HG03025 (cell line): Measurements from ENCODE around the gene GALNT5.
A peak's percentile ranks its signal among the peaks of the same experiment; 100 is the strongest.

Source experiments
- ATAC-seq: cut with Tn5 transposase; IDR thresholded peaks from one replicate; pipeline ENCODE4 v1.9.1; 2021; ENCODE audit warnings: mild to moderate bottlenecking, moderate library complexity; ENCODE audit not compliant: unreplicated experiment, low FRiP score

GALNT5 gene

GRCh38 chr2:157349949-157350515, 92.5 kb downstream of the GALNT5 start:
- no peak for ATAC-seq

DNA sequence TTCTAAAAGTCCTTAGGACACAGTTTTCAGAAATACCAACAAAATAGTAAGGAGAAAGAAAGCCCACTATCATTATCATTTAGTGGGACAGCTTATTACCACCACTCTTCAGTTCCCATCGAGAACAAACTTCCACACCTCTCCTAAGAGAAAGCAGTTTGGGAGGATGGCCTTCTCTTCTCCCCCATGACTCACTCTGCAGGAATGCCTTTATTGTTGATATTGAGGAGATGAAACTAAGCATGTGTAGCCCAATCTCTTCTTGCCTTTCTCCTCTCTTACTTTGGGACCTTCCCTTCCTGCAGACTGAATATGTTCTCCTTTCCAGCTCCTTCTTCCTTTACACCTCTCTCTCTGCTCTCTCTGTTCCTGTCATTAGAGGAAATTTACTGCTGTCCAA, 98.1 kb downstream of the GALNT5 start:
- ATAC-seq: no peak

- ATAC-seq: no peak
Measured at GRCh38 chr2:157359628-157360027, 102.1 kb downstream of the GALNT5 start.

DNA sequence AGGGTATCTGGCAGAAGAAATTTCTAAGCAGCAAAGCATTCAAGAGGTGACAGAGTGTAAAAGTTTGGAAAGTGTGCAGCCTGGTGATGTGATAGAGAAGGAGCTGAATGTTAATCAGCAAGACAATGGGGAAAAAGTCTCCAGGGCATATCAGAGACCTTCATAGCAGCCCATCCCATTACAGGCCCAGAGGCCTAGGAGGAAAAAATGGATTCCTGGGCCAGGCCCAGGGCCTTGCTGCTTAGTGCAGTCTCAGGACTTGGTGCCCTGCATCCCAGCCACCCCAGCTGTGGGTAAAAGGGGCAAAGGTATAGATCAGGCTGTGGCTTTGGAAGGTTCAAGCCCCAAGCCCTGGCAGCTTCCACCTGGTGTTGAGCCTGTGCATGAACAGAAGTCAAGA, 104.0 kb downstream of the GALNT5 start:
- ATAC-seq: no peak

DNA sequence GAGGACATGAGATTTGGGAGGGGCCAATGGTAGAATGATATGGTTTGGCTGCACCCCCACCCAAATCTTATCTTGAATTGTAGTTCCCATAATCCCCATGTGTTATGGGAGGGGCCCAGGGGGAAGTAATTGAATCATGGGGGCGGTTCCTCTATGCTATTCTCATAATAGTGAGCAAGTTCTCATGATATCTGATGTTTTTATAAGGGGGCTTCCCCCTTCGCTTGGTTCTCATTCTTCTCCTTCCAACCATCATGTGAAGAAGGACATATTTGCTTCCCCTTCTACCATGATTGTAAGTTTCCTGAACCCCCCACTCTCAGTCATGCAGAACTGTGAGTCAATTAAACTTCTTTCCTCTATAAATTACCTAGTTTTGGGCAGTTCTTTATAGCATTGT, 105.1 kb downstream of the GALNT5 start:
- ATAC-seq: no peak

DNA sequence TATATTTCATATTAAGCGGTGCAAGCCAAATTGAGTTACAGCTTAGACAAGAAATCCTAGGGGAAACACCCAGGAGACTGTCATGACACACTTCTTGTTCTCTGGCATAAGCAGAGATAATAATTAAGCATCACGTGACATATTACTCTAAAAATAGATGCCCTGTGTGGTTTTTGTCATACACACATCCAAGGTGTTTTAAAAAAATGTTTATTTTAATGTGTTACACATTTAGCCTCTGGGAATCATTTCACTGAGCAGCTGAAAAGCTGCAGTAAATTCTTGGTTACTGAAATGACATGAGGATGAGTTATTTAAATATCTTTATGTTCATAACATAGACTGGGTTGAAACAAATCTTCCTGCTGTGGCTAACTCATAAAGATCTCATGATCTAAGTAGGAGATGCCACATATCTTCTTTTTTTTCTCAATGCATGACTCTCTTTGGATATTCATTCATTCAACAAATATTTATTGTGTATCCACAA, 106.2 kb downstream of the GALNT5 start:
- peak; percentile 36 for ATAC-seq
